Effector memory CD8-positive, alpha-beta T cell (primary cell): Measurements from ENCODE around the gene AKT3.

Experiments
- ATAC-seq: fragments of 150-1000 bp; cut with Tn5 transposase; replicated peaks from 2 replicates; pipeline ENCODE4 v1.10.0; 2021; ENCODE audit warnings: mild to moderate bottlenecking, moderate library complexity
- DNase-seq, 3 experiments: peaks; one replicate each; pipeline ENCODE4 v3.0.0; 2021
- H3K27ac Mint-ChIP-seq, 2 donors: one replicate each; pipeline ENCODE4 v1.8.0; 2022; ENCODE audit warnings: mild to moderate bottlenecking in 2 of 2, mixed read lengths in 2 of 2, moderate library complexity in 2 of 2
- H3K27me3 Mint-ChIP-seq, 2 donors: one replicate each; pipeline ENCODE4 v1.8.0; 2022; ENCODE audit warnings: mixed read lengths in 2 of 2
- H3K36me3 Mint-ChIP-seq: one replicate; pipeline ENCODE4 v1.8.0; 2022; ENCODE audit warnings: mild to moderate bottlenecking, moderate library complexity, mixed read lengths; ENCODE audit not compliant: insufficient read depth
- H3K4me1 Mint-ChIP-seq, 2 donors: one replicate each; pipeline ENCODE4 v1.8.0; 2022; ENCODE audit warnings: low read depth in 2 of 2, mixed read lengths in 2 of 2
- H3K4me3 Mint-ChIP-seq, 2 donors: one replicate each; pipeline ENCODE4 v1.8.0; 2022; ENCODE audit warnings: mild to moderate bottlenecking in 2 of 2, mixed read lengths in 2 of 2, moderate library complexity in 2 of 2
- H3K9me3 Mint-ChIP-seq, 2 donors: one replicate each; pipeline ENCODE4 v1.8.0; 2022; ENCODE audit warnings: mixed read lengths in 2 of 2

The AKT3 gene

DNA sequence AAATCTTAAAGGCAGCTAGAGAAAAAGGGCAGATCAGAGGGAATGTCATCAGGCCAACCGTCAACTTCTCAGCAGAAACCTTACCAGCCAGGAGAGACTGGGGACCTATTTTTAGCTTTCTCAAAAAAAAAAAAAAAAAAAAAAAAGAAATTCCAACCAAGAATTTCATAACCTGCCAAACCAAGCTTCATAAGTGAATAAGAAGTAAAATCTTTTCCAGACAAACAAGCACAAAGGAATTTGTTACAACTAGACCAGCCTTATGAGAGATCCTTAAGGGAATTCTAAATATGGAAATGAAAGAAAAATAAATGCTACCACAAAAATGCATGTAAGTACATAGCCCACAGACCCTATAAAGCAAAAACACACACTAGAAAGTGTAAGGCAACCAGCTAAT, 267.7 kb downstream of the AKT3 start:
- Mint-ChIP-seq H3K9me3 (peaks cover 5 to 8% of the 10 kb centered on the region in 2 donors), H3K4me1 (peaks cover 8 to 13% of the 10 kb centered on the region in 2 donors), H3K27me3 (no peaks in the 10 kb centered on the region), H3K36me3 (peaks cover 2% of the 10 kb centered on the region), H3K4me3 (no peak overlapping the region), H3K27ac (peak overlapping the region in 1 of 2 donors; percentile 9)
- ATAC-seq (no peak), DNase-seq (no peak)

- H3K27me3 Mint-ChIP-seq: no peaks in the 10 kb centered on the region
Observed at GRCh38 chr1:243580984-243581383, 269.1 kb downstream of the AKT3 start.

GRCh38 chr1:243580072-243580471, 270.0 kb downstream of the AKT3 start:
- Mint-ChIP-seq H3K27ac (no peak overlapping the region), H3K9me3 (peaks cover 2 to 3% of the 10 kb centered on the region in 2 donors), H3K27me3 (no peaks in the 10 kb centered on the region), H3K4me1 (peaks cover 9 to 18% of the 10 kb centered on the region in 2 donors), H3K36me3 (peaks cover 2% of the 10 kb centered on the region), H3K4me3 (no peak overlapping the region)
- no peak for ATAC-seq
- DNase-seq: no peak

More at GRCh38 chr1:243580984-243581383, 269.1 kb downstream of the AKT3 start:
- no peak overlapping the region for H3K4me3 Mint-ChIP-seq
- H3K36me3 Mint-ChIP-seq: peaks cover 2% of the 10 kb centered on the region
- ATAC-seq (no peak), DNase-seq (no peak)
- H3K9me3 Mint-ChIP-seq: peaks cover 5 to 8% of the 10 kb centered on the region in 2 donors
- H3K4me1 Mint-ChIP-seq: peaks cover 10 to 19% of the 10 kb centered on the region in 2 donors
- H3K27ac Mint-ChIP-seq: no peak overlapping the region

DNA sequence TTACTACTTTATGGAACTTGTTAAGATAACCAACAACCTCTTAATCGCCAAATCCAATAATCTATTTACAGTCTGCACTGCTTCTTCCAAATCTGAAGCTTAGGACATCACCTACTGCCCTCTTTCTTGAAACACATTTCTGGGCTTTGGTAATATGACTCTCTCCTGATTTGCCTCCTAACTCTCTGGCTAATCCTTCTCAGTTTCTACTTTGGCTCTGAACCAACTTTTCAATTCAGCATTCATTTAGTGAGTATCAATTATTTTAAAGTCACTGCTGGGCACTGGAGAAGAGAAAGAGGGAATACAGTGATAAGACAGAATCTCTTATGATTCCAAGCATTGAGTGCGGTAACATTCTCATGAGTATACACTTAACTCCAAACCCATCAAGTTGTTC, 275.0 kb downstream of the AKT3 start:
- H3K27me3 Mint-ChIP-seq: no peaks in the 10 kb centered on the region
- ATAC-seq (no peak), DNase-seq (no peak)
- H3K9me3 Mint-ChIP-seq: no peaks in the 10 kb centered on the region
- no peak overlapping the region for H3K4me3 Mint-ChIP-seq
- H3K27ac Mint-ChIP-seq: no peak overlapping the region
- peaks cover 7 to 8% of the 10 kb centered on the region in 2 donors for H3K4me1 Mint-ChIP-seq
- peaks cover 6% of the 10 kb centered on the region for H3K36me3 Mint-ChIP-seq

GRCh38 chr1:243572940-243573339, 277.1 kb downstream of the AKT3 start:
- ATAC-seq (no peak), DNase-seq (no peak)
- Mint-ChIP-seq H3K4me1 (peaks cover 4 to 8% of the 10 kb centered on the region in 2 donors), H3K27me3 (no peaks in the 10 kb centered on the region), H3K9me3 (no peaks in the 10 kb centered on the region), H3K4me3 (no peak overlapping the region), H3K27ac (no peak overlapping the region), H3K36me3 (peaks cover 4% of the 10 kb centered on the region)

DNA sequence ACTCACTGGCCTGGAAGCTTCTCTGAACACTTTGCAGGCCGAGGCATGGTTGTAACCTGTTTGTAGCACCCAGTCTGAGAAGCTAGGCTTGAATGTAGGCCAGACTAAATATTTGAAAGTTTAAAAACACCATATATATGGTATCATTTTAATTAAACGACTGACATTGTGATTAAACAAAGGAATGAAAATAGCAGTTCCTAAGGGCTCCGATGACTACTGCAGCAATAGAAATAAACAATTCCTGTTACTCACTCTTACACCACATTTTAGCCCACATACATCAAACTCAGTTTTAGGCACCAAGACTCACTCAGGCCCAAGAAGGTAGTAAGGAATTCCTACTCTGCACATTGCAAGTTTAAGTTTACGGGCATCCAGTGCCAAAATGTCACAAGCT, 281.2 kb downstream of the AKT3 start:
- ATAC-seq (no peak), DNase-seq (no peak)
- H3K27me3 Mint-ChIP-seq: no peaks in the 10 kb centered on the region
- H3K27ac Mint-ChIP-seq: no peak overlapping the region
- peaks cover 0 to 3% of the 10 kb centered on the region in 2 donors for H3K4me1 Mint-ChIP-seq
- H3K9me3 Mint-ChIP-seq: no peaks in the 10 kb centered on the region
- H3K36me3 Mint-ChIP-seq: peaks cover 19% of the 10 kb centered on the region
- H3K4me3 Mint-ChIP-seq: no peak overlapping the region

- no peaks in the 10 kb centered on the region for H3K27me3 Mint-ChIP-seq
- H3K4me3 Mint-ChIP-seq: no peak overlapping the region
- DNase-seq (no peak), ATAC-seq (no peak)
- H3K36me3 Mint-ChIP-seq: peaks cover 29% of the 10 kb centered on the region
- H3K4me1 Mint-ChIP-seq: peaks cover 5 to 6% of the 10 kb centered on the region in 2 donors
- no peak overlapping the region for H3K27ac Mint-ChIP-seq
- no peaks in the 10 kb centered on the region for H3K9me3 Mint-ChIP-seq
Observed at GRCh38 chr1:243564814-243565213, 285.2 kb downstream of the AKT3 start.

DNA sequence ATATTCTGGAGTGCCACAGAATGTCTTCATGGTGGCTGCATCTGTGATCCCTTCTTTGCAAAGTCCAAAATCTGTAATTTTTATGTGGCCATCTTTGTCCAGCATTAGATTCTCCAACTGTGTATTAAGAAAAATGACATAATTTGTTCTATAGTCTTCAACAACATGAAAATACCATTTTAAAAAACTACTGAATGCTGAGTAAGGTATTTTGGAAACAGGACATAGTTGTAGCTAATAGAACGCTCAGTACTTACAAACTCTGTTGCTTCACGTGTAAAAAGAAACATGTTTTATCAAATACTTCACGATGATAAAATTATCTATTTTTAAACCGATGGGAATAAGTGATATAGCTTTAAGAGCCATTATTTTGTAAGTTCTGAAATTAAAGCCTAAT, 286.3 kb downstream of the AKT3 start:
- DNase-seq: no peak
- ATAC-seq: no peak

DNA sequence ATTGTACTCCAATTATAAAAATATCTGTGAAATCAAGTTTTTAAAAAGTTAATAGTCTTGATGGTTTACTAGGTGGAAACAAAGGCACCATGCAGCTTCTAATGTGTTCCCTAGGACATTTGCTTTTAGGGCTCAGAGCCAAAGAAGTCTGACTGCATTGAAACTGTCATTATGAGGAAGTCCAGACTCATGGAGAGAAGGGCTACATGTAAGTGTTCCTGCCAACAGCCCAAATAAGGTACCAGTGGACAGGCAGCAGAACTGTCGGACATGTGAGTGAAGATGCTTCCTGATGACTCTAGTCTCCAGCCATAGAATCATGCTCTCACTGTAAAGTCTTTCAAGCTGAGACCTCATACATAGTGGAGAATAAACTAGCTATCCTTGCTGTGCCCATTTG, 287.6 kb downstream of the AKT3 start:
- ATAC-seq (no peak), DNase-seq (no peak)
- no peak overlapping the region for H3K4me3 Mint-ChIP-seq
- no peaks in the 10 kb centered on the region for H3K27me3 Mint-ChIP-seq
- no peak overlapping the region for H3K27ac Mint-ChIP-seq
- H3K36me3 Mint-ChIP-seq: peaks cover 26% of the 10 kb centered on the region
- peaks cover 5 to 10% of the 10 kb centered on the region in 2 donors for H3K4me1 Mint-ChIP-seq
- no peaks in the 10 kb centered on the region for H3K9me3 Mint-ChIP-seq

More for the DNA sequence above, 286.3 kb downstream of the AKT3 start:
- Mint-ChIP-seq H3K36me3 (peaks cover 29% of the 10 kb centered on the region), H3K27ac (no peak overlapping the region), H3K4me3 (no peak overlapping the region), H3K9me3 (no peaks in the 10 kb centered on the region), H3K4me1 (peaks cover 5 to 6% of the 10 kb centered on the region in 2 donors), H3K27me3 (no peaks in the 10 kb centered on the region)

DNA sequence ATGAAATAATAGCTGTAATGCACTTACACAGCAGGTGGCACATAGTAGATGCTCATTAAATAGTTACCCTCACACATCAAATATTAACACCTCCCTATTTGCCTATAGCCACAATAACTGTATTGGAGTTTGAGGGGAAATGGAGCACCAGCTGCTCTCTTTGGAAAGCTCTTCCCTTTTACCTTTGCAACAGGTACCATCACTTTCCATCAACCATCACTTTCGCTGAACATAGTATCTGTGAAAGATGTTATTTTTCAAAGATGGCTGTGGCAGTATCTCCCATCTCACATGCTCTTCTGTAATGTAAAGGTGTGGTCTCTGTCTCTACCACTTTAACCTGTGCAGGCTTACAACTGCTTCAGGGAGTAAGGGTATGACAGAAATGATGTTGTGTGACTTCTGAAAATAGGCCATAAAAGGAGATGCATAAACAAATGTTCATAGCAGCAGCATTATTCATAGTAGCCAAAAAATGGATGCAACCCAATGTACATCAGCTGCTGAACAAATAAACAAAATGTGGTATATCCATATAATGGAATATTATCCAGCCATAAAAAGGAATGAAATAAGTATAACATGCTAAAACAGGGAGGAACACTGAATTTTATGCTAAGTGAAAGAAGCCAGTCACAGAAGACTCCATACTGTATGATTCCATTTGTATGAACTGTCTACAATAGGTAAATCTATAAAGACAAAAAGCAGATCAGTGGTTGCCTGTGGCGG, 288.3 kb downstream of the AKT3 start:
- DNase-seq: no peak
- Mint-ChIP-seq H3K4me1 (peaks cover 5 to 10% of the 10 kb centered on the region in 2 donors), H3K27me3 (no peaks in the 10 kb centered on the region), H3K4me3 (no peak overlapping the region), H3K27ac (no peak overlapping the region), H3K36me3 (peaks cover 22% of the 10 kb centered on the region), H3K9me3 (no peaks in the 10 kb centered on the region)
- ATAC-seq: no peak

- no peak for DNase-seq
- Mint-ChIP-seq H3K36me3 (peaks cover 15% of the 10 kb centered on the region), H3K4me1 (peaks cover 3 to 10% of the 10 kb centered on the region in 2 donors), H3K4me3 (no peak overlapping the region), H3K27me3 (no peaks in the 10 kb centered on the region), H3K27ac (no peak overlapping the region), H3K9me3 (no peaks in the 10 kb centered on the region)
- no peak for ATAC-seq
Observed at GRCh38 chr1:243559575-243560162, 290.4 kb downstream of the AKT3 start.

DNA sequence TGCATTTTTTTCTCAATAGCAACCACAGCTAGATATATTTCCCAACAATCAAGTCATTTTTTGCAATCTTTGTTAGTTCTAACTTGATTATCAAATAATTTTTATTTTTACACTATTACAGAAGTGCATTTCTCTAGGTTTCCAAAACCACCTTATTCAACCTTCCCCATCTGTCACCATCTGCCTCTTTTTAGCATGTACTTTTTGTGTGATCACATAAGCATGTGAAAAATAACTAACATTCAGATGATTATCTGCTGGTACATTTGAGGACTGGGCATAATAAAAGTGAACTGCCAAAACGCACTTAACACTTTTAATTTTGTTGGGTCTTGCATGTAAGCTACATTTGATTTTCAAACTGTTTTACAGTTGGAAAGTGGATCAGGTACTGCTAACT, 291.5 kb downstream of the AKT3 start:
- Mint-ChIP-seq H3K27me3 (no peaks in the 10 kb centered on the region), H3K4me1 (peaks cover 3 to 10% of the 10 kb centered on the region in 2 donors), H3K9me3 (no peaks in the 10 kb centered on the region), H3K36me3 (peaks cover 12% of the 10 kb centered on the region), H3K4me3 (no peak overlapping the region), H3K27ac (no peak overlapping the region)
- ATAC-seq (no peak), DNase-seq (no peak)

DNA sequence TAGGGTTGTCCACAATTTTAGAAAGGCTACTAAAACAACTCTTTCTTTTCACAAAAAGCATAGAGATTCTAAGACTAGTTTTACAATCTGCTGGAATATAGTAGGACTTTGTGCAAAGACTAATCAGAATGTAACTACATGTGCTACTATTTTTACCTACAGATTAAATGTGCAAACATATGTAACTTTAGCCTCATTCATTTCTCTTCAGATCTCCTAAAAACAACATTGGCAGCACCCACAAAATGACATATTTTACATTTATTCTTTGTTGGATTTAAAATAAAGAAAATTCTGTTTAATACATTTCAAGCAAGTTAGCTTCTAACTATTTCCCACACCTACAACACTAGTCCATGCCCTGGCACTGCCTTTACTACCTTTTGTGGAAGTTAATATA, 292.2 kb downstream of the AKT3 start:
- peaks cover 3 to 10% of the 10 kb centered on the region in 2 donors for H3K4me1 Mint-ChIP-seq
- no peaks in the 10 kb centered on the region for H3K27me3 Mint-ChIP-seq
- no peak overlapping the region for H3K27ac Mint-ChIP-seq
- DNase-seq (no peak), ATAC-seq (no peak)
- H3K4me3 Mint-ChIP-seq: no peak overlapping the region
- H3K36me3 Mint-ChIP-seq: peaks cover 8% of the 10 kb centered on the region
- H3K9me3 Mint-ChIP-seq: no peaks in the 10 kb centered on the region

GRCh38 chr1:243554686-243555085, 295.4 kb downstream of the AKT3 start:
- H3K4me3 Mint-ChIP-seq: no peak overlapping the region
- peaks cover 0 to 8% of the 10 kb centered on the region in 2 donors for H3K4me1 Mint-ChIP-seq
- no peaks in the 10 kb centered on the region for H3K9me3 Mint-ChIP-seq
- no peak overlapping the region for H3K27ac Mint-ChIP-seq
- peaks cover 14% of the 10 kb centered on the region for H3K36me3 Mint-ChIP-seq
- DNase-seq (no peak), ATAC-seq (no peak)
- no peaks in the 10 kb centered on the region for H3K27me3 Mint-ChIP-seq
